ENCODE results near the gene ZNF512B.

The ZNF512B gene

GRCh38 chr20:63947638-63948456, 21.9 kb downstream of the ZNF512B start:
- no peak for DNase-seq

- DNase-seq = no peak
Measured at GRCh38 chr20:63946986-63947637, 22.6 kb downstream of the ZNF512B start.

DNA sequence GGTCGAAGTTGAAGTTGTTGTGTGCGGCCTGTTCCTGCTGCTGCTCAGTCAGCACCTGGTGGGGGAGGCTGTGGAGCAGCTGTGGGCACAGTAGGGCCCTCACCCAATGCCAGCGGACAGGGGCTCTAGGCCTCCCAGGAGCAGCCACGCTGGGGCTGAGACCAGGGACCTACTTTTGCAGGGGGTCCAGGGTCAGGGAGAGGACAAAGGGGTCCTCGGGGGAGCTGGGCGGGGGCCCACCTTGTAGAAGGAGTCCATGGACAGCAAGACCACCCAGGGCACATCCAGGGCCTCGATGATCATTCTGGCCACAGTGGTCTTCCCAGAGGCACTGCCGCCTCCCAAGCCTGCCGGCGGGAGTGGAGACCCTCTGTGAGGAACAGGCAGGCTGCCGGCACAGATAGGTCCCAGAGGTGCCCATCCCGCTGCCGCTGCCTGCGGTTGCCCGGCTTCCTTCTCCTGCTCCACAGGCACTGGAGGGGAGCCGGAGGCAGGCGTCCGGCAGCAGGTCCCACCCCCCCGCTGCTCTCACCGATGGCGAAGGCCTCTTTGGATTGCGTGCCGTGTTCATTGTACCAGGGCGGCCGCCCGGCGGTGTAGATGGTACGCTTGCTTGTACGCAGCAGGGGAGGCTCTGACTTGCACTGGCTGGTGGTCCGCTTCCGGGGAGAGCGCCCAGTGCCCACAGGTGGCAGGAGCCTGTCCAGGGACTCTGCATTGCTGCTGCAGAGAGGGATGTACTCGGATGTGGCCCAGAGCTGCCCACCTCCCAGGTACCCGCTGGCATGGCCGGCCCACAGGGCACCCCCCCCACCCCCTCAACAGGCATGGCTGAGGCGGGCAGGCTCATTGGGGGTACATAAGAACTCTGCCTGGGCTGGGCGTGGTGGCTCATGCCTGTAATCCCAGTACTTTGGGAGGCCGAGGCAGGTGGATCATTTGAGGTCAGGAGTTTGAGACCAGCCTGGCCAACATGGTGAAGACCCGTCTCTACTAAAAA, 23.5 kb downstream of the ZNF512B start:
- no peak for DNase-seq

- no peak for DNase-seq
Measured at GRCh38 chr20:63945031-63945658, 24.6 kb downstream of the ZNF512B start.

GRCh38 chr20:63944078-63944941, 25.4 kb downstream of the ZNF512B start:
- DNase-seq = no peak

GRCh38 chr20:63943808-63944077, 26.0 kb downstream of the ZNF512B start:
- DNase-seq = no peak

DNA sequence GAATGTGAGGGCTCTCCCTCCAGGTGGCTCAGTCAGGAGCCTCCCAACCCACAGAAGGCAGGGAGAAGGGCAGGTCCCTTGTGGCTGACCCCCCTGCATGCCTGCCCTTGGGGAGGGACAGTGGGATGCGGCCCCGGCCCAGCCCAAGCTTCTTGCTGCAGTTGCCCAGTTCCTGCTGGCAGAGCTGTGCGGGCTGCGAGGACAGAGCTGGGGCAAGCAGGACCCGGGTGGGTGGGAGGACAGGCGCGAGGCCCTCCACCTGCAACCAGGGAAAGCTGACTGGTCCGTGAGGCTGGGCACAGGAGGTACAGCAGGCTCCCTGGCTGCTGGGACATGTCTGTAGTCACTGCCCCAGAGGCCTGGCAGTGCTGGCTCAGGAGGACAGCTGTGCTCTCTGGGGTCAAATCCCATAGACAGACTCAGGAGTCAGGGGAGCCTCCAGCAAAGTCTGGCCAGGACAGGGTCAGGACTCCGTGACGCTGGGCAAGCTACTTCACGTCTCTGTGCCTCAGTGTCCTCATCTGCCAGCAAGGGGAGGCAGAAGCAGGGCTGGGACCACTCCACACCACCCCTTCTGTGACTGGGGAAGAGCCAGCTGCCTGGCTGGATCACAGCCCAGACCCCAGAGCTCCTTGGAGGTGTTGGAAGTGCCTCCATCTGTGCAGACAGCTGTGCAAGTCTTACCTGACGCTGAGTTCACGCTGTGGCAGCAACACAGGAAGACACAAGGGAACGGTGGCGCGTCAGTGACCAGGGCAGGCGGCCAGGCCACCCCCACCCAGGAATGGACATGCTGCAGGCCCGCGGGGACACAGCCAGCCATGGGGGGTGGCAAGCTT, 26.5 kb downstream of the ZNF512B start:
- DNase-seq = no peak

DNA sequence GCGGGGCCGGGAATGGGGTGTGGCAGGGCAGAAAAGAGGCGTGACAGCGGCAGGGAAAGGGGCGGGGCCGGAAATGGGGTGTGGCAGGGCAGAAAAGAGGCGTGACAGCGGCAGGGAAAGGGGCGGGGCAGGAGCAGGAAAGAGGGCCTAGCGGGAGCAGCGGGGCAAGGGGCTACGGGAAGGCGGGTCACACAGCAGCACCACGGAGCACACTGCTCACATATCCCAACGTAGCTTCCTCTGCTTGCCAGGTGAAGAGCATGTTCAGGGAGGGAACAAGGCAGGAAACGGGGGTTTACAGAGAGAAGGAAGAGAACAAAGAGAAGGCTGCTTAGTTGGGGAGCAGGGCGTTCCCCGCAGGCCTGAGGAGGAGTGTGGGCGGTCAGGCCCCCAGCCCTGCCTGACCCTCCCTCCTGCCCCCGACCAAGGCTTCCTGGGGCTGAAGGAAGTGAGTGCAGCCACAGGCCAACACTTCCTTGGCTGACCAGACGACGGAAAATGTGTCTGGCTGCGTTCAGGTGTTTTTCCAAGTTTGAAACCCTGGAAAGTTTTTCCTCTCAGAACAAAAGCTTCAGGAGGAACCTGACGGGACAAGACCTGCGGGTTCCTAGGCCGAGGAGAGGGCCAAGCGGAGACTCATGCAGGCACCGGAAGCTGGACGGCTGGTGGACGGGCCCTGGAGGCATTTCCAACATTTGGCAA, 27.3 kb downstream of the ZNF512B start:
- peak; percentile 75 for DNase-seq

- DNase-seq = peak; percentile 81
Measured at GRCh38 chr20:63941282-63942081, 28.2 kb downstream of the ZNF512B start.

- no peak for DNase-seq
Measured at GRCh38 chr20:63940472-63941266, 29.1 kb downstream of the ZNF512B start.

DNA sequence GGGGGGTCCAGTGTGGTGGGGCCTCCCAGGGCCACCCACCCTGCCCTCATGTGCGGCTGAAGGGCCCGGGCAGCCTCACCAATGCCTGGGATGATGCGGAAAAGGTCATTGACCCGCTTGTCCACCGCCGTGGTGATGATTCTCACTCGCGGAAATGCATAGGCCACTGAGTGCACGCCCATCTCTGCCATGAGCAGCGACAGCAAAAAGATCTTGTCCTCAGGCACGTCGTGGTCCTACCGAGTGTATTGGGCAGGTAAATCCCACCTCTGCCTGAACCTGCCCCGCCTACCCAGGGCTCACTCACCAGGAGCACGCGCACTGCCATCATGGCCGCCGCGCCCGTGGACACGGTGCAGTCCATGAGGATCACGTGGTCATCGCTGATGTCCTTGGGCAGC, 29.7 kb downstream of the ZNF512B start:
- no peak for DNase-seq

GRCh38 chr20:63939061-63939935, 30.4 kb downstream of the ZNF512B start:
- DNase-seq = no peak

DNA sequence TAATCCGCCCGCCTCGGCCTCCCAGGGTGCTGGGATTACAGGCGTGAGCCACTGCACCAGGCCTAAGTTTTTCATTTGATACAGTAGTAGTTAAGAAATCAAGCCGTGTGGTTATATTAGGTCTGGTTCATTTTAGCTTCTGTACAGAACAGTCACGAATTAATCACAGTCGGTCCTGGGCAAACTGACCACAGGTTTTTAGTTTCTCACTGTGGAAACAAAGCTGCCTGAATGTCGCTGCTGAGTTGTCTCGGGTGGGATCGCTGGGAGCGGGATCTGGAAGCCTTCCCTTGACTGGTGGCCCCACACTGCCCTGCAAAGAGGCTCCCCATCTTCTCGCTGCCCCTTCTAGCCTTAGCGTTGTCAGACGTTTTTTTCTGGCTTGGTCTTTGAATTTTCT, 32.1 kb downstream of the ZNF512B start:
- DNase-seq = no peak

- no peak for DNase-seq
Measured at GRCh38 chr20:63935447-63935846, 34.3 kb downstream of the ZNF512B start.

- no peak for DNase-seq
Measured at GRCh38 chr20:63934271-63935068, 35.3 kb downstream of the ZNF512B start.

- DNase-seq = no peak
Measured at GRCh38 chr20:63933646-63934045, 36.1 kb downstream of the ZNF512B start.
